HEK293 (cell line): ENCODE data around the gene EDEM1.
A peak's percentile ranks its signal among the peaks of the same experiment; 100 is the strongest.

Experiments used
- CTCF ChIA-PET: fragments of 350-600 bp; formaldehyde crosslinking; extraction: SDS; loops from one replicate; lab custom pipeline; 2021; ENCODE audit warnings: antibody characterized with exemption; lab: Yijun Ruan, JAX
- POLR2A ChIA-PET: fragments of 300-600 bp; formaldehyde crosslinking; extraction: SDS; loops from one replicate; lab custom pipeline; 2020; ENCODE audit warnings: antibody characterized with exemption, inconsistent platforms; lab: Yijun Ruan, JAX
- H3K27ac ChIP-seq: fragments of 200-500 bp; sonication (Bioruptor generic); 2 replicates; pipeline ENCODE4 v1.5.1; 2014; ENCODE audit warnings: low read depth, low read length, control low read depth, inconsistent platforms; ENCODE audit errors: extremely low read depth
- H3K36me3 ChIP-seq, 2 experiments: fragments of 200-500 bp in 1 of 2; sonication (Bioruptor generic) in 1 of 2; 1 replicate in 1 of 2; 2 replicates in 1 of 2; pipeline ENCODE4 v1.5.1; 2014 to 2017; ENCODE audit warnings: inconsistent platforms in 2 of 2, low read length in 2 of 2; ENCODE audit not compliant: control insufficient read depth in 2 of 2, insufficient read depth in 1 of 2
- H3K4me1 ChIP-seq: fragments of 200-500 bp; sonication (Bioruptor generic); 2 replicates; pipeline ENCODE4 v1.5.1; 2014; ENCODE audit warnings: mild to moderate bottlenecking, low read length, inconsistent platforms; ENCODE audit not compliant: control insufficient read depth, insufficient read depth
- H3K4me3 ChIP-seq: 2 replicates; pipeline ENCODE4 v1.5.1; 2011; ENCODE audit warnings: low read depth, mild to moderate bottlenecking, control low read depth, low read length, moderate library complexity
- H3K9me3 ChIP-seq: fragments of 200-500 bp; sonication (Bioruptor generic); 2 replicates; pipeline ENCODE4 v1.5.1; 2014; ENCODE audit warnings: low read depth, low read length, inconsistent platforms; ENCODE audit not compliant: control insufficient read depth, insufficient read depth
- EGR2 ChIP-seq: fragments of 450-650 bp; formaldehyde crosslinking; IDR thresholded peaks from 2 replicates; pipeline ENCODE4 v1.5.1; 2016; ENCODE audit warnings: low read depth, missing biosample characterization, missing genetic modification characterization
- GLI4 ChIP-seq: fragments of 450-650 bp; formaldehyde crosslinking; IDR thresholded peaks from 2 replicates; pipeline ENCODE4 v1.5.1; 2016; ENCODE audit warnings: missing biosample characterization, missing genetic modification characterization
- HIC1 ChIP-seq: fragments of 450-650 bp; formaldehyde crosslinking; IDR thresholded peaks from 2 replicates; pipeline ENCODE4 v1.5.1; 2016; ENCODE audit warnings: missing biosample characterization, missing genetic modification characterization
- INSM2 ChIP-seq: fragments of 450-650 bp; formaldehyde crosslinking; IDR thresholded peaks from 2 replicates; pipeline ENCODE4 v1.5.1; 2016; ENCODE audit warnings: missing biosample characterization, missing genetic modification characterization
- SCRT2 ChIP-seq: fragments of 450-650 bp; formaldehyde crosslinking; IDR thresholded peaks from 2 replicates; pipeline ENCODE4 v1.5.1; 2016; ENCODE audit warnings: missing biosample characterization, missing genetic modification characterization
- ZBTB6 ChIP-seq: fragments of 450-650 bp; formaldehyde crosslinking; IDR thresholded peaks from 2 replicates; pipeline ENCODE4 v1.5.1; 2017; ENCODE audit warnings: missing biosample characterization, missing genetic modification characterization
- ZFP37 ChIP-seq: fragments of 450-650 bp; formaldehyde crosslinking; IDR thresholded peaks from 2 replicates; pipeline ENCODE4 v1.5.1; 2016; ENCODE audit warnings: missing biosample characterization, missing genetic modification characterization
- ZFP69B ChIP-seq: fragments of 450-650 bp; formaldehyde crosslinking; IDR thresholded peaks from 2 replicates; pipeline ENCODE4 v1.5.1; 2016; ENCODE audit warnings: missing biosample characterization, missing genetic modification characterization
- ZIC2 ChIP-seq: fragments of 450-650 bp; formaldehyde crosslinking; IDR thresholded peaks from 2 replicates; pipeline ENCODE4 v1.5.1; 2016; ENCODE audit warnings: missing biosample characterization, missing genetic modification characterization
- ZNF148 ChIP-seq: fragments of 450-650 bp; formaldehyde crosslinking; IDR thresholded peaks from 2 replicates; pipeline ENCODE4 v1.5.0; 2017; ENCODE audit warnings: missing biosample characterization, missing genetic modification characterization, borderline replicate concordance
- ZNF211 ChIP-seq: fragments of 450-650 bp; formaldehyde crosslinking; IDR thresholded peaks from 2 replicates; pipeline ENCODE4 v1.5.1; 2016; ENCODE audit warnings: low read depth, missing biosample characterization, missing genetic modification characterization
- ZNF280D ChIP-seq: fragments of 450-650 bp; formaldehyde crosslinking; IDR thresholded peaks from 2 replicates; pipeline ENCODE4 v1.5.1; 2016; ENCODE audit warnings: missing biosample characterization, missing genetic modification characterization
- ZNF350 ChIP-seq: fragments of 450-650 bp; formaldehyde crosslinking; IDR thresholded peaks from 2 replicates; pipeline ENCODE4 v1.5.0; 2017; ENCODE audit warnings: missing biosample characterization, mild to moderate bottlenecking, missing genetic modification characterization
- ZNF398 ChIP-seq: fragments of 450-650 bp; formaldehyde crosslinking; IDR thresholded peaks from 2 replicates; pipeline ENCODE4 v1.5.1; 2017; ENCODE audit warnings: missing biosample characterization, missing genetic modification characterization
- ZNF404 ChIP-seq: fragments of 450-650 bp; formaldehyde crosslinking; IDR thresholded peaks from 2 replicates; pipeline ENCODE4 v1.5.1; 2017; ENCODE audit warnings: missing biosample characterization, missing genetic modification characterization
- ZNF548 ChIP-seq: fragments of 450-650 bp; formaldehyde crosslinking; IDR thresholded peaks from 2 replicates; pipeline ENCODE4 v1.5.1; 2016; ENCODE audit warnings: missing biosample characterization, missing genetic modification characterization
- ZNF549 ChIP-seq: fragments of 450-650 bp; IDR thresholded peaks from 2 replicates; pipeline ENCODE4 v1.5.1; 2018; ENCODE audit warnings: missing biosample characterization, missing genetic modification characterization, mild to moderate bottlenecking, inconsistent platforms, moderate library complexity
- ZNF585B ChIP-seq: fragments of 450-650 bp; formaldehyde crosslinking; IDR thresholded peaks from 2 replicates; pipeline ENCODE4 v1.5.1; 2016; ENCODE audit warnings: missing biosample characterization, missing genetic modification characterization
- ZNF645 ChIP-seq: fragments of 450-650 bp; formaldehyde crosslinking; IDR thresholded peaks from 2 replicates; pipeline ENCODE4; 2016; ENCODE audit warnings: missing biosample characterization, missing genetic modification characterization
- ZNF792 ChIP-seq: fragments of 450-650 bp; formaldehyde crosslinking; IDR thresholded peaks from 2 replicates; pipeline ENCODE4 v1.5.1; 2016; ENCODE audit warnings: missing biosample characterization, missing genetic modification characterization
- ZNF843 ChIP-seq: fragments of 450-650 bp; formaldehyde crosslinking; IDR thresholded peaks from 2 replicates; pipeline ENCODE4 v1.5.1; 2016; ENCODE audit warnings: missing biosample characterization, missing genetic modification characterization

Gene EDEM1

GRCh38 chr3:5232570-5232969, 45.1 kb downstream of the EDEM1 start (continued):
- TF ChIP-seq ZNF280D (tag by site-specific recombination) (no peak), GLI4 (tag by site-specific recombination) (no peak), ZNF350 (tag by site-specific recombination) (no peak), ZNF645 (no peak), ZNF843 (tag by site-specific recombination) (no peak), ZBTB6 (tag by site-specific recombination) (no peak), EGR2 (no peak), ZNF148 (no peak), INSM2 (tag by site-specific recombination) (no peak), ZNF585B (tag by site-specific recombination) (no peak), ZNF549 (no peak)

- ChIA-PET CTCF (interaction anchor here (0.7 to 1.8 kb wide), 6 partner anchors 12 to 542 kb away, joined by 3 to 7 read pairs (median 4); no protein-coding TSS in a partner anchor), POLR2A (no interaction called here)
- no peaks in the 10 kb centered on the region for H3K9me3 ChIP-seq
- H3K36me3 ChIP-seq: no peaks in the 10 kb centered on the region
- TF ChIP-seq SCRT2 (no peak), ZIC2 (0 out of 2 replicates have a peak, but pooled peaks have one; percentile 38)
- no peak overlapping the region for H3K4me3 ChIP-seq
- no peak overlapping the region for H3K27ac ChIP-seq
- no peaks in the 10 kb centered on the region for H3K4me1 ChIP-seq
These were observed 45.5 kb downstream of the EDEM1 start for GRCh38 chr3:5233026-5233425.

GRCh38 chr3:5235655-5236054, 48.1 kb downstream of the EDEM1 start:
- H3K9me3 ChIP-seq: no peaks in the 10 kb centered on the region
- H3K36me3 ChIP-seq: no peaks in the 10 kb centered on the region
- CTCF ChIA-PET: no interaction called here
- POLR2A ChIA-PET: no interaction called here
- H3K4me3 ChIP-seq: no peak overlapping the region
- no peak overlapping the region for H3K27ac ChIP-seq
- H3K4me1 ChIP-seq: no peaks in the 10 kb centered on the region
- TF ChIP-seq ZFP69B (tag by site-specific recombination) (no peak), ZNF792 (tag by site-specific recombination) (no peak), ZNF398 (tag by site-specific recombination) (no peak), ZNF404 (tag by site-specific recombination) (no peak), ZFP37 (tag by site-specific recombination) (no peak), HIC1 (no peak), ZNF211 (tag by site-specific recombination) (no peak), ZNF548 (tag by site-specific recombination) (no peak)
